T-helper 22 cell (primary cell): ENCODE data around the gene FRY.

Experiments used
- DNase-seq: peaks from one replicate; pipeline ENCODE4 v3.0.0-alpha.2; 2020; ENCODE audit warnings: low read depth

FRY gene

GRCh38 chr13:32086791-32087441 lies 55.3 kb downstream of the FRY start:
- no peak for DNase-seq

- no peak for DNase-seq
Measured at GRCh38 chr13:32087955-32088747, 56.6 kb downstream of the FRY start.

- DNase-seq = no peak
Measured at GRCh38 chr13:32092496-32092895, 60.9 kb downstream of the FRY start.

- no peak for DNase-seq
Measured at GRCh38 chr13:32093006-32093405, 61.4 kb downstream of the FRY start.

GRCh38 chr13:32098272-32098671 lies 66.7 kb downstream of the FRY start:
- DNase-seq = no peak

GRCh38 chr13:32105653-32106313 lies 74.2 kb downstream of the FRY start:
- DNase-seq = no peak

GRCh38 chr13:32107474-32107873 lies 75.9 kb downstream of the FRY start:
- DNase-seq = no peak

GRCh38 chr13:32107973-32108372 lies 76.4 kb downstream of the FRY start:
- no peak for DNase-seq

- DNase-seq = no peak
Measured at GRCh38 chr13:32113532-32113931, 82.0 kb downstream of the FRY start.

- no peak for DNase-seq
Measured at GRCh38 chr13:32114284-32114950, 82.8 kb downstream of the FRY start.

- DNase-seq = no peak
Measured at GRCh38 chr13:32115066-32115465, 83.5 kb downstream of the FRY start.

- no peak for DNase-seq
Measured at GRCh38 chr13:32116210-32116609, 84.6 kb downstream of the FRY start.

- no peak for DNase-seq
Measured at GRCh38 chr13:32117001-32117400, 85.4 kb downstream of the FRY start.

GRCh38 chr13:32117701-32118100 lies 86.1 kb downstream of the FRY start:
- no peak for DNase-seq

- DNase-seq = no peak
Measured at GRCh38 chr13:32121316-32121715, 89.7 kb downstream of the FRY start.

- no peak for DNase-seq
Measured at GRCh38 chr13:32124743-32125142, 93.2 kb downstream of the FRY start.

- no peak for DNase-seq
Measured at GRCh38 chr13:32125221-32125689, 93.7 kb downstream of the FRY start.

GRCh38 chr13:32125751-32126150 lies 94.2 kb downstream of the FRY start:
- DNase-seq = no peak

GRCh38 chr13:32126278-32126677 lies 94.7 kb downstream of the FRY start:
- DNase-seq = no peak

GRCh38 chr13:32126756-32127155 lies 95.2 kb downstream of the FRY start:
- no peak for DNase-seq

- no peak for DNase-seq
Measured at GRCh38 chr13:32127691-32128090, 96.1 kb downstream of the FRY start.

GRCh38 chr13:32134241-32135055 lies 102.9 kb downstream of the FRY start:
- DNase-seq = no peak
